HCT116 (cell line): ENCODE data around the gene STK24. TPM values are rescaled to one million over a fixed set of nuclear protein-coding genes. Genes with fewer than 3 reads are reported as not detected.

Experiments
- ATAC-seq: fragments of 200-7000 bp; cut with Tn5 transposase; 2 replicates; pipeline ENCODE4 v1.9.1; 2020; ENCODE audit warnings: mild to moderate bottlenecking, moderate library complexity
- BruUV-seq: library from RNA; stranded (reverse); fragments of 400-500 nt; replicated peaks from 2 replicates; lab custom pipeline; 2021; lab: Mats Ljungman, UMichigan
- CTCF ChIA-PET: fragments of 300-600 bp; sonication (Branson Sonifier 250); formaldehyde crosslinking; loops from one replicate; lab custom pipeline; 2021; ENCODE audit warnings: antibody characterized with exemption; lab: Charles Lee
- POLR2A ChIA-PET: fragments of 300-600, 350-600 bp; sonication (Branson Sonifier 250); formaldehyde crosslinking; loops from one replicate; lab custom pipeline; 2021; ENCODE audit warnings: antibody characterized with exemption; lab: Charles Lee
- RAD21 ChIA-PET, 2 experiments: fragments of 300-600 bp; sonication (Branson Sonifier 250); formaldehyde crosslinking; loops; one replicate each; lab custom pipeline; 2023; ENCODE audit warnings: low total read pairs in 2 of 2; ENCODE audit not compliant: uncharacterized antibody in 2 of 2, unreplicated experiment in 2 of 2, low non-redundant PET in 1 of 2; lab: Charles Lee
- DNase-seq: peaks from one replicate; pipeline ENCODE4 v3.0.0-alpha.2; 2010; ENCODE audit warnings: low read depth, low spot score
- H2AFZ ChIP-seq: fragments of 200-600 bp; shearing (Covaris generic), sonication (generic); 2 replicates; pipeline ENCODE4 v1.6.1; 2017; ENCODE audit warnings: low read depth, mixed run types, mixed read lengths, antibody characterized with exemption, low read length; ENCODE audit not compliant: poor library complexity, severe bottlenecking
- H3K27ac ChIP-seq: 2 replicates; pipeline ENCODE4 v1.5.1; 2012; ENCODE audit warnings: low read depth, low read length
- H3K27me3 ChIP-seq: fragments of 200-600 bp; sonication (generic); 2 replicates; pipeline ENCODE4 v1.6.1; 2016; ENCODE audit warnings: mixed run types, low read length, mixed read lengths; ENCODE audit not compliant: insufficient read depth
- H3K36me3 ChIP-seq, 2 experiments: fragments of 200-500 bp in 1 of 2; fragments of 200-600 bp in 1 of 2; sonication (Bioruptor generic) in 1 of 2; sonication (generic) in 1 of 2; 2 replicates each; pipeline versions ENCODE4 v1.5.1 to v1.6.1; 2014 to 2016; ENCODE audit warnings: low read length in 2 of 2, inconsistent platforms in 1 of 2, mixed read lengths in 1 of 2, mixed run types in 1 of 2; ENCODE audit not compliant: insufficient read depth in 2 of 2, control insufficient read depth in 1 of 2
- H3K4me1 ChIP-seq, 2 experiments: fragments of 200-600 bp in 1 of 2; sonication (generic) in 1 of 2; 2 replicates each; pipeline versions ENCODE4 v1.5.1 to v1.6.1; 2012 to 2017; ENCODE audit warnings: low read length in 2 of 2, inconsistent platforms in 1 of 2, mild to moderate bottlenecking in 1 of 2, mixed read lengths in 1 of 2, mixed run types in 1 of 2, moderate library complexity in 1 of 2; ENCODE audit not compliant: insufficient read depth in 2 of 2, control insufficient read depth in 1 of 2
- H3K4me2 ChIP-seq: fragments of 200-600 bp; sonication (generic); 2 replicates; pipeline ENCODE4 v1.6.1; 2017; ENCODE audit warnings: mixed run types, low read length, mixed read lengths
- H3K4me3 ChIP-seq, 2 experiments: fragments of 200-600 bp in 1 of 2; sonication (generic) in 1 of 2; replicated peaks in 1 of 2; 2 replicates each; pipeline ENCODE4 v1.5.1; 2011 to 2016; ENCODE audit warnings: low read length in 2 of 2, control low read depth in 1 of 2, low read depth in 1 of 2, mild to moderate bottlenecking in 1 of 2, mixed read lengths in 1 of 2, mixed run types in 1 of 2
- H3K79me2 ChIP-seq: fragments of 200-600 bp; sonication (generic); 2 replicates; pipeline ENCODE4 v1.6.1; 2017; ENCODE audit warnings: mild to moderate bottlenecking, mixed run types, low read length, moderate library complexity, mixed read lengths; ENCODE audit not compliant: insufficient read depth
- H3K9ac ChIP-seq: fragments of 200-600 bp; sonication (generic); 2 replicates; pipeline ENCODE4 v1.6.1; 2016; ENCODE audit warnings: low read length, mixed read lengths
- H3K9me2 ChIP-seq: fragments of 200-600 bp; sonication (generic), shearing (Covaris generic); 2 replicates; pipeline ENCODE4 v1.6.1; 2017; ENCODE audit warnings: mixed run types, mild to moderate bottlenecking, moderate library complexity; ENCODE audit not compliant: insufficient read depth
- H3K9me3 ChIP-seq, 2 experiments: fragments of 200-500 bp in 1 of 2; fragments of 200-600 bp in 1 of 2; sonication (Bioruptor generic) in 1 of 2; sonication (generic) in 1 of 2; 2 replicates each; pipeline ENCODE4 v1.6.1; 2014 to 2017; ENCODE audit warnings: low read length in 2 of 2, mixed read lengths in 2 of 2, inconsistent platforms in 1 of 2, low read depth in 1 of 2, mild to moderate bottlenecking in 1 of 2, mixed run types in 1 of 2, moderate library complexity in 1 of 2; ENCODE audit not compliant: control insufficient read depth in 1 of 2, insufficient read depth in 1 of 2
- H4K20me1 ChIP-seq: fragments of 200-600 bp; sonication (generic), shearing (Covaris generic); 2 replicates; pipeline ENCODE4 v1.6.1; 2017; ENCODE audit warnings: mixed run types, mild to moderate bottlenecking, moderate library complexity; ENCODE audit not compliant: insufficient read depth
- CBX3 ChIP-seq: IDR thresholded peaks from 2 replicates; pipeline ENCODE4 v1.6.1; 2012; ENCODE audit warnings: low read depth
- CEBPB ChIP-seq: IDR thresholded peaks from 2 replicates; pipeline ENCODE4 v1.6.1; 2012; ENCODE audit warnings: low read depth
- EGR1 ChIP-seq: IDR thresholded peaks from 2 replicates; pipeline ENCODE4 v1.6.1; 2012; ENCODE audit warnings: low read depth
- ELF1 ChIP-seq: IDR thresholded peaks from 2 replicates; pipeline ENCODE4 v1.6.1; 2012; ENCODE audit warnings: low read depth, borderline replicate concordance
- EZH2phosphoT487 ChIP-seq: fragments of 200-600 bp; IDR thresholded peaks from 2 replicates; pipeline ENCODE4 v1.6.1; 2018; ENCODE audit warnings: antibody characterized with exemption, borderline replicate concordance
- FOSL1 ChIP-seq: IDR thresholded peaks from 2 replicates; pipeline ENCODE4 v1.6.1; 2012; ENCODE audit warnings: low read depth
- JUND ChIP-seq: IDR thresholded peaks from 2 replicates; pipeline ENCODE4 v1.6.1; 2012
- RAD21 ChIP-seq: IDR thresholded peaks from 2 replicates; pipeline ENCODE4 v1.6.1; 2012; ENCODE audit warnings: low read depth, mild to moderate bottlenecking
- TCF7L2 ChIP-seq: IDR thresholded peaks from 2 replicates; pipeline ENCODE4 v1.7.0; 2011; ENCODE audit warnings: borderline replicate concordance, inconsistent platforms; ENCODE audit not compliant: insufficient read depth, insufficient read length; ENCODE audit errors: extremely low read depth
- ZNF274 ChIP-seq: fragments of 200-500 bp; sonication (Bioruptor generic); IDR thresholded peaks from 2 replicates; pipeline ENCODE4 v1.6.1; 2014; ENCODE audit warnings: mild to moderate bottlenecking, low read depth, low read length, inconsistent platforms
- intact Hi-C: fragments of 100-400 bp; cut with micrococcal nuclease; formaldehyde crosslinking; loops from 2 replicates; pipeline ENCODE4 v1.10.0; 2022
- total RNA-seq: library from RNA; stranded (reverse); gene quantifications from one replicate; pipeline ENCODE4 v1.2.1, GENCODE V29; 2021; ENCODE audit not compliant: unreplicated experiment
- TF ChIP-seq, protein P1 (sequence below), 3 experiments: fragments of 200-600 bp in 1 of 3; sonication (generic) in 1 of 3; IDR thresholded peaks in 2 of 3; conservative IDR thresholded peaks in 1 of 3; 2 replicates each; pipeline ENCODE4 v1.5.1; 2012 to 2017; ENCODE audit warnings: low read depth in 2 of 3, low read length in 2 of 3, antibody characterized with exemption in 1 of 3, borderline replicate concordance in 1 of 3, control low read depth in 1 of 3, mild to moderate bottlenecking in 1 of 3, mixed read lengths in 1 of 3, mixed run types in 1 of 3, moderate library complexity in 1 of 3; ENCODE audit not compliant: insufficient read depth in 1 of 3
- TF ChIP-seq, protein P2 (sequence below): IDR thresholded peaks from 2 replicates; pipeline ENCODE4 v1.6.1; 2011; ENCODE audit warnings: mild to moderate bottlenecking, low read length, moderate library complexity; ENCODE audit not compliant: insufficient replicate concordance; ENCODE audit errors: extremely low read depth

The STK24 gene
- total RNA-seq, 1 experiment from 2014 or later, result 137 TPM

DNA sequence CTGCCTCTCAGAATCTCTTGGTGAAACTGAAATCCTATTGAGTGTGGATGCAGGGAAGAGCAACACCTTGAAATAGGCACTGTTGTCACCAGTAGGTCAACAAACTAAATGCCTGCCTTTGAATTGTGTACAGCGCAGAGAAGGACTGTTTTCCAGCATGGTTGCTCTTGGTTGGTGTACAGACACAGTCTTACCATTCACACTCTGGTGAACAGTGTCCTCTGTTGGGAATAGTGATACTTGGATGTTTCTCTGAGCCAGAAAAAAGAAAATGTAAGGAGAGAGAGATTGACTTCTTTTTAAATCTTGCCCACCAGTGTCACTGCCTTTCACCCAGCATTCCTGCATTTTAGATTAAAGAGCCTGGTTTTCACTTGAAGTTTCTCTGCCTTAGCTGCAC is 179.7 kb downstream of the STK24 start:
- Histone ChIP-seq H3K4me3 (no peak overlapping the region), H3K27me3 (no peaks in the 10 kb centered on the region), H3K36me3 (no peaks in the 10 kb centered on the region; a peak in 1 of 4 replicates), H3K9me2 (no peaks in the 10 kb centered on the region), H4K20me1 (no peaks in the 10 kb centered on the region), H3K4me1 (no peaks in the 10 kb centered on the region), H3K79me2 (no peaks in the 10 kb centered on the region), H3K9ac (no peak overlapping the region), H3K27ac (no peak overlapping the region), H3K4me2 (no peak overlapping the region), H2AFZ (no peak overlapping the region), H3K9me3 (no peaks in the 10 kb centered on the region)
- TF ChIP-seq, protein P1, sequence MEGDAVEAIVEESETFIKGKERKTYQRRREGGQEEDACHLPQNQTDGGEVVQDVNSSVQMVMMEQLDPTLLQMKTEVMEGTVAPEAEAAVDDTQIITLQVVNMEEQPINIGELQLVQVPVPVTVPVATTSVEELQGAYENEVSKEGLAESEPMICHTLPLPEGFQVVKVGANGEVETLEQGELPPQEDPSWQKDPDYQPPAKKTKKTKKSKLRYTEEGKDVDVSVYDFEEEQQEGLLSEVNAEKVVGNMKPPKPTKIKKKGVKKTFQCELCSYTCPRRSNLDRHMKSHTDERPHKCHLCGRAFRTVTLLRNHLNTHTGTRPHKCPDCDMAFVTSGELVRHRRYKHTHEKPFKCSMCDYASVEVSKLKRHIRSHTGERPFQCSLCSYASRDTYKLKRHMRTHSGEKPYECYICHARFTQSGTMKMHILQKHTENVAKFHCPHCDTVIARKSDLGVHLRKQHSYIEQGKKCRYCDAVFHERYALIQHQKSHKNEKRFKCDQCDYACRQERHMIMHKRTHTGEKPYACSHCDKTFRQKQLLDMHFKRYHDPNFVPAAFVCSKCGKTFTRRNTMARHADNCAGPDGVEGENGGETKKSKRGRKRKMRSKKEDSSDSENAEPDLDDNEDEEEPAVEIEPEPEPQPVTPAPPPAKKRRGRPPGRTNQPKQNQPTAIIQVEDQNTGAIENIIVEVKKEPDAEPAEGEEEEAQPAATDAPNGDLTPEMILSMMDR (IDR thresholded peaks at IDR 0.05 in 2 of 3, conservative IDR thresholded peaks at IDR 0.05 in 1 of 3; ENCODE audit: borderline replicate concordance in 1 of 3, insufficient read depth in 1 of 3, low read depth in 2 of 3, low read length in 2 of 3), result 0 out of 6 replicates have a peak, but pooled peaks of 1 of the 3 experiments have one; percentile 10
- TF ChIP-seq RAD21 (peak; percentile 33; the same call in 1 of the 2 replicates), ELF1 (no peak), JUND (no peak), CEBPB (no peak), FOSL1 (no peak)
- no TSS peak for BruUV-seq
- no peak for ATAC-seq
- ChIA-PET CTCF (no interaction called here), POLR2A (no interaction called here), RAD21 (no interaction called here)
- intact Hi-C loops, result no loop called here
- no peak for DNase-seq

DNA sequence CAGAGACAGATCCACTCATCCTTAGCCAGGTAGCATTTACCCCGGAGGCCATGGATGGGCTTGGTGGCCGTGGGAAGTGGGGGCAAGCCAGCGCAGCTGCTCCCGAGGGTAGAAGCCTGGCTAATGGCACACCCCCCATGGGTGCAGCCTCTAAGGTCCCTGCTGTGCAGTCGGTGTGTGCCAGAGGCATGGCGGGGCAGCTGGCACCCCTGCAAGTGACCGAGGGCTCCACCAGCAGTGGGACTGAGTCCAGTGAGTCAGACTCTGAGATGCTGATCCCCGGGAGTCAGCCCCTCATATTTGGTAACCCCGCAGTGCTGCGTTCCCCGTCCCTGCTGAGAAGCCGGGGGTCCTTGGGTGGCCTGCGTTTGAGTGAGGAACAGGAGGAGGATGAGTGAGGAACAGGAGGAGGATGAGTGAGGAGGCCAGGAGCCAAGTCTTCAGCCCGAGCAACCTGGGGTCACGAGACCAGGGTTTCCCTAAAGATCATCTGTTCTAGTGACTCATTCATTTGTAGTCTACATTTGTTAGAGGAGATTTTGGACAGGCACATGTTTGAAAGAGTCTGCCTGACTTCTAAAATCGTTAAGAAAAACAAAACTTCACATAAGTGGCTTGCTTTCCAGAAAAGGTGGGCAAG is 180.7 kb downstream of the STK24 start:
- Histone ChIP-seq H3K4me3 (no peak overlapping the region), H3K9ac (no peak overlapping the region), H2AFZ (no peak overlapping the region), H3K9me3 (no peaks in the 10 kb centered on the region), H3K36me3 (no peaks in the 10 kb centered on the region; a peak in 1 of 4 replicates), H3K27ac (no peak overlapping the region), H3K4me1 (no peaks in the 10 kb centered on the region), H3K9me2 (no peaks in the 10 kb centered on the region), H3K79me2 (no peaks in the 10 kb centered on the region), H3K27me3 (no peaks in the 10 kb centered on the region), H4K20me1 (no peaks in the 10 kb centered on the region), H3K4me2 (no peak overlapping the region)
- BruUV-seq, result no TSS peak
- intact Hi-C loops, result no loop called here
- no peak for ATAC-seq
- ChIA-PET RAD21 (no interaction called here), CTCF (no interaction called here), POLR2A (no interaction called here)
- TF ChIP-seq CBX3 (no peak), ZNF274 (no peak), EGR1 (no peak), JUND (no peak), EZH2phosphoT487 (no peak), CEBPB (no peak), TCF7L2 (no peak), FOSL1 (no peak)
- TF ChIP-seq, protein P2, sequence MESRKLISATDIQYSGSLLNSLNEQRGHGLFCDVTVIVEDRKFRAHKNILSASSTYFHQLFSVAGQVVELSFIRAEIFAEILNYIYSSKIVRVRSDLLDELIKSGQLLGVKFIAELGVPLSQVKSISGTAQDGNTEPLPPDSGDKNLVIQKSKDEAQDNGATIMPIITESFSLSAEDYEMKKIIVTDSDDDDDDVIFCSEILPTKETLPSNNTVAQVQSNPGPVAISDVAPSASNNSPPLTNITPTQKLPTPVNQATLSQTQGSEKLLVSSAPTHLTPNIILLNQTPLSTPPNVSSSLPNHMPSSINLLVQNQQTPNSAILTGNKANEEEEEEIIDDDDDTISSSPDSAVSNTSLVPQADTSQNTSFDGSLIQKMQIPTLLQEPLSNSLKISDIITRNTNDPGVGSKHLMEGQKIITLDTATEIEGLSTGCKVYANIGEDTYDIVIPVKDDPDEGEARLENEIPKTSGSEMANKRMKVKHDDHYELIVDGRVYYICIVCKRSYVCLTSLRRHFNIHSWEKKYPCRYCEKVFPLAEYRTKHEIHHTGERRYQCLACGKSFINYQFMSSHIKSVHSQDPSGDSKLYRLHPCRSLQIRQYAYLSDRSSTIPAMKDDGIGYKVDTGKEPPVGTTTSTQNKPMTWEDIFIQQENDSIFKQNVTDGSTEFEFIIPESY, result no peak
- no peak for DNase-seq
